HG02870 (cell line): ENCODE data around the gene ARL6IP6.

Experiments
- ATAC-seq: cut with Tn5 transposase; IDR thresholded peaks from one replicate; pipeline ENCODE4 v1.9.1; 2021; ENCODE audit warnings: mild to moderate bottlenecking, moderate library complexity; ENCODE audit not compliant: unreplicated experiment

Gene ARL6IP6

DNA sequence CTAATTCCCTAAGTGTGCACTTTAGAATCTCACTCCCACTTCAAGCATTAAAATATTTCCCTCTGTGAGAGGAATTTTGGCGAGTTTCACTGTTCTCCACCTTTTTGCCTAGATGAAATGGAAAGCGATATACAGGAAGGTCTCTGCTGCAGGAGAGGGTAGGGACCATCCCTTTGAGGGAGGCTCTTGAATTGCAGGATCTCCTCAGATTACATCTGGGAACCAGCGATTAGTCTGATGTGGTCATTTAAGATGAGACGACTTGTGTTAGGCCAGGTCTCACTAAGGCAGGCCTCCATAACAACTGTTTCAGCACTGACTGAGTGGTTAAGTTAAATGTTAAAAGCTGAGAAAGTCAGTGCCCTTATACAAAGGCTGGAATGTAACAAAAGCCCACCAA is 74.6 kb downstream of the ARL6IP6 start:
- no peak for ATAC-seq

DNA sequence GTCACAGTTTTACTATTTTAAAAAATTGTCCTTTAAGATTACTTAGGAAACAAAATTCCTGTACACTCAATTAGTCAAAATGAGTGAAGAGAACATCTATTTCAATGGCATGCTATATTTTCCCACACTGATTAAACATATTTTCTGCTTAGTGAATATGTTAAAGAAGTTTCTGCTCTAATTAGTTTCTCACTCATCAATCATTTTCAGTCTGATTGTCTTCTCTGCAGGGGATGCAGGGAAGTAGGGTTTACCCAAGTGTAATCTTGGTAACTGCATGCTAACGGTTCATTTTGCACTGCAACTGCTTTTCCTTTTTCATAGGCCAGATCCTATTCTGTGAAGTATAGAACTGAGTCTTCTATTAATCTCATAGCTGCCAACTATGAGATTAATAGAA is 78.5 kb downstream of the ARL6IP6 start:
- no peak for ATAC-seq

DNA sequence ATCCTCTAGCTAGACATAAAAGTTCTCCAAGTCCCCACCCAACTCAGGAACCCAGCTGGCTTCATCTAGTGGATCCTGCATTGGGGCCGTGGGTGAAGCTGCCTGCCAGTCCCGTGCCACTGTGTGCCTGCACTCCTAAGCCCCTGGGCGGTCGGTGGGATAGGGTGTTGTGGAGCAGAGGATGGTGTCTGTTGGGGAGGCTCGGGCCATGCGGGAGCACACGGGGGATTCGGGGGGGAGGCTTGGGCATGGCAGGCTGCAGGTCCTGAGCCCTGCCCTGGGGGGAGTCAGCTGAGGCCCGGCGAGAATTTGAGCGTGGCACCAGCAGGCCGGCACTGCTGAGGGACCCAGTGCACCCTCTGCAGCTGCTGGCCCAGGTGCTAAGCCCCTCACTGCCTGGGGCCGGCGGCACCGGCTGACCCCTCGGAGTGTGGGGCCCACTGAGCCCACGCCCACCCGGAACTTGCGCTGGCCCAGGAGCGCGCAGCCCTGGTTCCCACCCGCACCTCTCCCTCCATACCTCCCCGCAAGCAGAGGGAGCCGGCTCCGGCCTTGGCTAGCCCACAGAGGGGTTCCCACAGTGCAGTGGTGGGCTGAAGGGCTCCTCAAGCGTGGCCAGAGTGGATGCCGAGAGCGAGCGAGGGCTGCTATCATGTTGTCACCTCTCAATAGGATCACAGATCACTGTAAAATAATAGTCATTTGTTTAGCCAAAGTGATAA is 86.4 kb downstream of the ARL6IP6 start:
- no peak for ATAC-seq

DNA sequence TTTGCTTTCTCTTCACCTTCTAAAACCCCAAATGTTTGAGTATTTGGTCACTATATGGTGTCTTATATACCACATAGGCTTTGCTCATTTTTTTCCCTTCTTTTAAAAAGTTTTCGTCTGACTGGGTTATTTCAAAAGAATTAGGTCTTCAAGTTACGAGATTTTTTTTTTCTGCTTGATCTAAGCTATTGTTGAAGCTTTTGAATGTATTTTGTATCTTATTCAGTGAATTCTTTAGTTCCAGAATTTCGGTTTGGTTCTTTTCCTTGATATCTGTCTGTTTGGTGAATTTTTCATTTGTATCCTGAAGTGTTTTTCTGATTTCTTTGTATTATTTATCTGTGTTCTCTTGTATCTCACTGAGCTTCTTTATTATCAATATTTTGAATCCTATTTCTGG is 93.5 kb downstream of the ARL6IP6 start:
- no peak for ATAC-seq
